GM15510 (cell line): ENCODE measurements around the gene AP1M2.

Experiments
- POLR2A ChIP-seq: IDR thresholded peaks from 3 replicates; pipeline ENCODE4 v1.6.1; 2011; ENCODE audit warnings: borderline replicate concordance; ENCODE audit not compliant: insufficient read length; ENCODE audit errors: extremely low read depth

AP1M2 gene

DNA sequence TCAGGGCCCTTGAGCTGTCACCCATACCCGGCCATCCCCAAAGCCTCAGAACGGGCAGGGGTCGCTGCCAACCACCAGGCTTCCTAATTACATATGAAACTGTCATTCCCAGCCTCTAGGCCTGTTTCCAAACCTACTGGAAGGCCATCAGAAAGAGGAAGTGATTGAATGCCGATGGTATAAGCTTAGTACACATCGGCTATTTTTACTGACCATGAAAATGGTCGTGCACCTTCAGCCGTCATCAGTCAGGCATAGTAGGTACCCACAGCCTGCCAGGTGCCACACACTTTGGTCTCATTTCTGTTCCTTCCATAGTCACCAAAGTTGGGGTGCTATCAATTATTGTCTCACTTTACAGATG, 31.5 kb downstream of the AP1M2 start:
- TF ChIP-seq POLR2A: no peak

DNA sequence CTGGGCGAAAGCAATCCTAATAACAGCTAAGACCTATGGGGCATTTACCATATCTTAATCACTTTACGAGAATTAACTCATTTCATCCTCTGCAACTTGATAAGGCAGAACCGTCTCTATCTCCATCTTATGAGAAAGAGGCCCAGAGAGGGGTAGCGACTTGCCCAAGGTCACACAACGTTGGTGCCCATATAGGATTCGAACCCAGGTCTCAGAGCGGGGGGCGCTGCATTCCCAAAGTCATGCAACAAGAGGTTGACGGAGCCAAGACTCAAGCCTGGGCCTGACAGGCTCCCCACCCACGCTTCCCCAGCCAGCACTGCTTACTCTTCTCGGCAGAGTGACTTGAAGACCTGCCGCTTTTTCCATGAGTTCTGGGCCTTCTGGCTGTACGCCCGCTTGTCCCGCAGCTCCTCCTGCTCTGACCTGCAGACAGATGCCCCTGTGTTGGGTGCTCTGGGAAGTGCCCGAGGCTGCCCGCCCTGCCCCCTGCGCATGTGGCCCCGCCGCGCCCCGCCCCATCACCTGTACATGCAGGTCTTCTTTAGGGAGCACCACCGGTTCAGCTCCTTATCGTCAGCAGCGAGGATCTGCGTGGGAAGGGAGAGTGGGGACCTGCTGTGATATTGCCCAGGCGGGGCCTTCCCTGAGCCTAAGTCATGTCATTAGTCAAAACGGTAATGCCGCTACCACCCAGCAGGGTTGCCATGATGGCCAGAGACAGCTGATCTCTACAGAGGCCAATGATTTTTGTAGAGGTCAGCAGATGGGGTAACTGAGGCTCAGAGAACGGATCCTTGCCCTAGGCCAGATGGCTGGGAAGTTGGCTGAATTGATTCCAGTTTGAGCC, 32.1 kb downstream of the AP1M2 start:
- no peak for TF ChIP-seq POLR2A

DNA sequence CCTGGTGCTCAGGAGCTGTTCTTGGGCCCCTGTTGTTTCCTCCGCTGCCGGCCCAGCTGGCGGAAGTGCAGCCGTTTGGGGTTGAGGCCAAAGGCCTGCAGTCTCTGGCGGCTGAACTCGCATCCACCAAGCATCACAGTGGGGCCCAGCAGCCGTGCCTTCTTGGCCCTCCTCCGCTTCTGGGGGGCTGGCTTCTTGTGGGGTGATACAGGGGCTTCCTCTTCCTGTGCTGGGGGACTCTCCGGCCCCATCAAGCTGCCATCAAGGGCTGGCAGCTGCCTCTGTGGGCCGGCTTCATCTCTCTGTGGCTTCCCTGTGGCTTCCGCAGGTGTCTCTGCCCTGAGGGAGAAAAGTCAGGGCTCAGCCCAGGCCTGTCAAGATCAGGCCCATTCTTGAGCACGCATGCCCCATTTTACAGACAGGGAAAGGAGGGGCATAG, 33.1 kb downstream of the AP1M2 start:
- TF ChIP-seq POLR2A: no peak

- no peak for TF ChIP-seq POLR2A
Measured at GRCh38 chr19:10553087-10553667, 33.9 kb downstream of the AP1M2 start.

DNA sequence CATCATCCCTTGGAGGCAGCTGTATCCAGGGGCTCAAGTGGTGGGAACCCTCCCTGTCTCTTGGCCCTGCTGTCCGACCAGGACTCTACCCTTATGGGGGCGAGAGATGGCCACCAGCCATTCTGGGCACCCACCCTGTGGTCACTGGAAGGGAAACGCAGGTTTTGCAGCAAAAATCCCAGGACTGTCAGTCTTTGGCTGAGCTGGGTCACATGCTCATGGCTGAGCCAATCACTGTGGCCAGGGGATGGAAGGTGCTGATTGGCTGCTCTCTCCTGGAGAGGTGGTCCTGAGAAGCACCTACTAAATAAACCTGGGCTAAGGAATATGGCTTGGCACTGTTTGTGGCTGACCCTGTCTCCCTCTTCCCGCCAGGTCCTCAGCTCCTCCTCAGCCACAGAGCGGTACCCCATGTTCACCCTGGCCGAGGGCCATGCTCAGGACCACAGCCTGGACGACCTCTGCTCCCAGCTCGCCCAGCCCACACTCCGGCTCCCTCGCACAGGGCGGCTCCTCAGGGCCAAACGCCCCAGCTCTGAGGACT, 34.5 kb downstream of the AP1M2 start:
- no peak for TF ChIP-seq POLR2A

DNA sequence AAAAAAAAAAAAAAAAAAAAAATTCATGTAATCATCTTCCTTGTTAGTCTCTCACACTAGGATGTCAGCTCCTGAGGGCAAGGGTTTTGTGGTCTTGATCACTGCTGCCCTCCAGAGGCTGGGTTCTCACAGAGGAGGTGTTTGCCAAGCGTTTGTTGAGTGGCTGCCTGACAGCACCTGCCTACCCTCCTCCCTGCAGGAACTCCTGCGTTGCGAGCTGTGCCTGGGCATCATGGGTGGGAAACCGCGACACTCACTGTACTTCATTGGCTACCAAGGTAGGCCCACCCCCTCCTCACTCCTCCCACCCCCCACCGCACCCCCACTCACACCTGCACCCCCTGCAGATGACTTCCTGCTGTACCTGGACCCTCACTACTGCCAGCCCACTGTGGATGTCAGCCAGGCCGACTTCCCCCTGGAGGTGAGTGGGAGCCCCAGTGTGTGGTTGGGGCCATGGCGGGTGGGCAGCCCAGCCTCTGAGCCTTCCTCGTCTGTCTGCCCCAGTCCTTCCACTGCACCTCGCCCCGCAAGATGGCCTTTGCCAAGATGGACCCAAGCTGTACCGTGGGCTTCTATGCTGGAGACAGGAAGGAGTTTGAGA, 35.3 kb downstream of the AP1M2 start:
- no peak for TF ChIP-seq POLR2A

GRCh38 chr19:10550336-10550735, 36.8 kb downstream of the AP1M2 start:
- TF ChIP-seq POLR2A: no peak

DNA sequence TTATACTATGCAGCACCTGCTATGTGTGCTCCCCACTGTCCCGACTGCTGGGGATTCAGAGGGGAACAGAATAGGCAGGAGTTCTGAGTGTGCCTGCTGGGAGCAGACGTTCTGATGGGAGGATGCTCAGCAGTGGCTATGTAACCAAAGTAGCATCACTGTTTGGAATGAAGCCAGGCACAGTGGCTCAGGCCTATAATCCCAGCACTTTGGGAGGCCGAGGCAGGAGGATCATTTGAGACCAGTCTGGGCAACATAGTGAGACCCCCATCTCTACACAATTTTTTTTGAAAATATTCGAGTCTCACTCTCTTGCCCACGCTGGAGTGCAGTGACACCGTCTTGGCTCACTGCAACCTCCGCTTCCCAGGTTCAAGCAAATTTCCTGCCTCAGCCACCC, 37.4 kb downstream of the AP1M2 start:
- no peak for TF ChIP-seq POLR2A

DNA sequence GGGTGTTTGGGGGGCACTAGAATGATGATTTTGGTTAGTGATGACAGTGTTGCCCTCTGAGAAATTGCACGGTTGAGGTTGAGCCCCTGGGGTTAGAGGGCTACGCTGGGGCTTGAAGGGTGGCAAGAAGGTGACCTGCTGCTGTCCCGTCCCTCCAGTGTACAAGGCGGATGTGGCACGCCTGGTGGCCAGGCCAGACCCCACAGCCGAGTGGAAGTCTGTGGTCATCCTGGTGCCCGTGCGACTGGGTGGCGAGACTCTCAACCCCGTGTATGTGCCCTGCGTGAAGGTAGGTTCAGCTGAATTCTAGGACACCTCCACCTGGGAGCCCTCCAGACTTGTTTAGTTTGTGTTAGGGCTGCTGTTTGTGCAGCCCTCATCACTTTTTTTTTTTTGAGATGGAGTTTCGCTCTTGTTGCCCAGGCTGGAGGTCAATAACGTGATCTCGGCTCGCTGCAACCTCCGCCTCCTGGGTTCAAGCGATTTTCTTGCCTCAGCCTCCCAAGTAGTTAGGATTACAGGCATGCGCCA, 38.3 kb downstream of the AP1M2 start:
- TF ChIP-seq POLR2A: no peak

- TF ChIP-seq POLR2A: no peak
Measured at GRCh38 chr19:10546817-10547216, 40.3 kb downstream of the AP1M2 start.

DNA sequence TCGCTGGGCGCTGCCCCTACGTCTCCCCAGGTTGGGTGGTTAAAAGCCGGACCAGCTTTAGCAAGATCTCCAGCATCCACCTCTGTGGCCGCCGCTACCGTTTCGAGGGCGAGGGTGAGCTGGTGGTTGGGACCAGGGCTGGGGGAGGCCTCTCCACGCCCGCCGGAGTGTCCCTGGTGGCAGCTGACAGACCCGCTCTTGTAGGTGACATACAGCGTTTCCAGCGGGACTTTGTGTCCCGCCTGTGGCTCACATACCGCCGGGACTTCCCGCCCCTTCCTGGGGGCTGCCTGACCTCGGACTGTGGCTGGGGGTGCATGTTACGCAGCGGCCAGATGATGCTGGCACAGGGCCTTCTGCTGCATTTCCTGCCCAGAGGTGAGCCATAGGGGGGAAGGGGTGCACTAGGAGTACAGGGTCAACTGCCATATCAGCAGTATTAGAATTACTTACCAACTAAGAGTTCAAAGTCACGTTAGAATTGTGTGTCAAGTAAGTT, 42.3 kb downstream of the AP1M2 start:
- TF ChIP-seq POLR2A: no peak

DNA sequence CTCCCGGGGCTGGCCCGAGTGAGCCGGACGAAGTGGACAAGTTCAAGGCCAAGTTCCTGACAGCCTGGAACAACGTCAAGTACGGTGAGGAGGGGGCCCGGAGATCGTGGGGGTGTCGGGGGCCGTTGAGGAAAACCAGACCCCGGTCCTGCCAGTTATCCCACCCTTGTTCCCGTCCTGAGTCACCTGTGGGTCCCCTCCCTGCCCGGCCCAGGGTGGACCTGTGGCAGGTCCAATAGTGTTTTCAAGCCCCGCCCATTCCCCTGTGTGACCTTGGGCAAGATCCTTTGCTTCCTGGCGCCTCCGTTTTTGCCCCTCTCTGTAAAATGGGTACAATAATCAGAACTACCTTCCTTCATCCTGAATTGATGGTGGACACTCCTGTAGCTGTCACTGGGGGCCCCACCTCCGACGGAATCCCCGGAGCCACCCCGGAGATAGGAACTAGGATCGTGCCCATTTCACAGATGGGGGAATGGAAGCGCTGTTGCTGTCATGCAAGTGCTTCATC, 42.8 kb downstream of the AP1M2 start:
- no peak for TF ChIP-seq POLR2A

GRCh38 chr19:10543420-10544241, 43.5 kb downstream of the AP1M2 start, which contains the start of gene ATG4D:
TSS of gene ATG4D (plus strand) at chr19:10543904. CDS start at chr19:10544091, 187 bp downstream.
- TF ChIP-seq POLR2A: peak; percentile 92

- TF ChIP-seq POLR2A: no peak
Measured at GRCh38 chr19:10543059-10543419, 44.1 kb downstream of the AP1M2 start.
